Stimulated activated CD4-positive, alpha-beta T cell treated with anti-CD3 and anti-CD28 coated beads, TNF-alpha, amount 100 ng/mL, for 1 hour (primary cell): ENCODE measurements around the gene PRDM16.

ENCODE experiments used
- DNase-seq, 3 donors: peaks; one replicate each; pipeline ENCODE4 v3.0.0-alpha.2; 2020; ENCODE audit warnings: low read depth in 3 of 3, low spot score in 1 of 3

The PRDM16 gene

DNA sequence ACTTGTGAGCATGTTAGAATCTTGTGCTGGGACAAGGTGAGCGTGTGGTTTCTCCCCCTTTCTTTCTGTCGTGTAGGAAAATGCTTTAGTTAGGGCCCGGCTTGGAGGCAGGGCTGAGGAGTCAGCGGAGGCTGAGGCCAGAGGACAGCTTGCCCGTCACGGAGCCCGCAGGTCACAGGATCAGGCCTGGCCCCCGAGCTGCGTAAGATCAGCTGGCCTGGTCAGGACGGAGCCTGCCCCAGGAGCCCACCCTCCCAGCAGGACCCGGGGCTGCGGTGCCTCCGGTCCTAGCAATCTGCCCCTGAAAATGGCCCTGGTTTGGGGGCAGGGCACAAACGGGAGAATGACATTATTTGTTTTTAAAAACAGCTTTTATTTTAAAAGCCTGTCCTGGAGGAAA is 52.0 kb downstream of the PRDM16 start:
- DNase-seq = no peak

- no peak for DNase-seq
These were observed 52.6 kb downstream of the PRDM16 start for GRCh38 chr1:3121401-3122210.

DNA sequence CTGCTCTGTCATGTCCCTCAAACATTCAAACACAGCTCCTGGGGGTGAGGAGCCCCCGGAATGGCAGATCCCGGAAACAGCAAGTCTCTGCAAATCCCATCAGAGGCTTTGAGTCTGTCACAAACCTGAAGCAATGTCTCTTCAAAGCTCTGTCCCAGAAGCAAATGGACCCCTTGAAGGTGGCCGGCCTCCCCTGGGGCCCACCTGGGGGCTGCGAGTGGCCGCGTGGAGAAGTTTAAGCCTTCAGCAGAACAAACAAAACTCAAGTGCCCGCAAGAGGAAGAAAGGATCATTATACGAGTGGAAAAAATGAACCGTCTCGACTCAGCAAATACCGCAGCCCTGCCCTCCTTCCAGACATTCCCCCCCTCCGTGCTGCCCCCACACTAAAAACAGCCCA is 53.3 kb downstream of the PRDM16 start:
- no peak for DNase-seq

- DNase-seq = no peak
These were observed 55.2 kb downstream of the PRDM16 start for GRCh38 chr1:3124246-3124645.

DNA sequence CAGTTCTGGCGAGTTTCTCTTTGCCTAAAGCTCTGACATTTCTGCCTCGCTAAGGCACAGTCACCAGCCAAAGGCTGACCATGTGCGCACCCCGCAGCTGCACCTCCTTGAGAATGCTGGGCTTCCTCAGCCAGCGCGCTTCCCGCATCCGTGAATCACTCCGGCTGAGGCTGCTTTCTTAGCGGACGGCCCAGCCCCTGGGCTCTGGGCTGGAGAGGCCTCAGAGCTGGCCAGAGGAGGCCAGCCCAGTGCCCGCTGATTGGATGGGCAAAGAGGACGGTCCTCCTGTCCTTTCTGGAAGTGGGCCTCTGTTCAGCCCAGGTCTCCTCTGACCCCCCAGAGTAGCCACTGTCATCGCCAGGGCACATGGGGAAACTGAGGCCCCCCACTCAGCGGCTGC is 56.1 kb downstream of the PRDM16 start:
- DNase-seq = no peak

DNA sequence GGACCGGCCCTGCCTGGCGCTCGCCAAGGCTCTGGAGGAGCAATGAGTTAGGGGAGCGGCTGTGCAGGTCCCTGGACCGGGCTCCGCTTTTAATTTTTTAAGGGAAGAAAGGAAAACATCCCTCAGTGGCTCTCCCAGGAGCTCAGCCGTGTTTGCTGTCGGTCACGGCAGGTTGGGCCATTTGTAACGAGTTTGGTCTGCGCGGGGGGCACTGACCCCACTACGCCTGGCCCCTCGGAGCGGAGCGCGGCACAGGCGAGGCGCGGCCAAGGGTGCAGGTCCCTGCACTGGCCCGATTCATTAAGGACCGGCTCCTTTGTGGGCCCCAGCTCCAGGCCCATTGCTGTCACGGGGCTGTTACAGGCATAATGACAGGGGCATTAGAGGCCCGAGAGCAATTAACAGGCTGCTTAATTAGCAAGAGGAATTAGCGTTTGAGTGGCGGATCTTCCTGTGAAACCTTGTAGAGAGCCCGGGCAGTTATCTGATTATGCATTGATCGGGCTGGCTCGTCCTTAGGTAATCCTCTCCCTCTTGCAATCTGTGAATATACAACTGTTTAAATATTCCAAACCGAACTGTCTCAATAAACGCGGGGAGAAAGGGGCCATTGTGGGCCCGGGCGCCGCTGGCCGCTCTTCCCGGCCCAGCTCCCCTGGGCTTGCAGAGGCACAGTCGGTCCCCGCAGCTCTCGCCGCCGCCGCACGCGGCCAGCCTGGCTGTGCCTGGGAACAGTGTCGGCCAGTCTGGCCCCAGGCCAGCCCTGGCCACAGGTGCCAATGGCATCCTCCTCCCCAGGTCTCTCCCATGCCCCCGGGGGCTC is 56.8 kb downstream of the PRDM16 start:
- DNase-seq = no peak

DNA sequence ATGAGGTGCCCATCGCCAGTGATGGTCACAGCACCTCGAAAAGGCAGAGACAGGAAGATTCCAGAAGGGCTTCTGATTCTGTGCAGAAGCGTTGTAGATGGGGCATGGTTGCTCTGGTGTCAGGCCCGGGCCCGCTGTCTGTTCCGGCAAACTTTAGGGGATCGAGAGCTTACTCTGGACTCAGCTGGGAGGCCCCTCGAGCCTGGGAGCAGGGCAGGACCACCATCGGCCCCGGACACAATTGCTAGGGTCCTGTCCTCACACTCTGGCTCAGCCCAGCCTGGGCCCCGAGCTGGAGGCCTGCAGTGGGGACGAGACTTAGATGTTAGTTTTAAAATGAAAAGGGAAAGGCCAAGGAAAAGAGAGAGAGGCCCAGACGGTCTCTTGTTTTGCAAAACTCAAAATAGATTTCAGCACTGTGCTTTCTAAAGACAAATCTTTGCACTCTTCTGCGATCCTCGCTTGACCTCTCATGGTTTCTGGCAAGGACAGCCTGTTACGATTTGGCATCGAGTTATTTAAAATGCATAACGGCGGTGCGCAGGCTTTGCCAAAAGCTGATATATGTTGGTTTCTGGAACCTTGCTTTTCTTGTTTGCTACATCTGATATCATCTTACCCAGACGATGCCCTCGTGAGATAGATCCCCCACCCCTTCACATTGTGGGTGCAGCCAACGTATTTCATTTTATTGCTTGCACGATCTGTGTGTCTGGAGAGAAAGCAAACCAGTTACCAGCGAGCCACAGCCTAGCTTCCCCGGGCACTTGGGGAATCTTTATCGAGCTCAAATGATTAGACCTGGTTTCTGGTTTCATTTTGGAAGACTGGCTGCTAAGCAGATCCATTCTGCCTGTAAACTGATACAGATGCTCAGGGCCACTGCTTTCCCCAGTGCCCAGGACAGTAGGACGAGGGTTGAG is 58.0 kb downstream of the PRDM16 start:
- DNase-seq = no peak

DNA sequence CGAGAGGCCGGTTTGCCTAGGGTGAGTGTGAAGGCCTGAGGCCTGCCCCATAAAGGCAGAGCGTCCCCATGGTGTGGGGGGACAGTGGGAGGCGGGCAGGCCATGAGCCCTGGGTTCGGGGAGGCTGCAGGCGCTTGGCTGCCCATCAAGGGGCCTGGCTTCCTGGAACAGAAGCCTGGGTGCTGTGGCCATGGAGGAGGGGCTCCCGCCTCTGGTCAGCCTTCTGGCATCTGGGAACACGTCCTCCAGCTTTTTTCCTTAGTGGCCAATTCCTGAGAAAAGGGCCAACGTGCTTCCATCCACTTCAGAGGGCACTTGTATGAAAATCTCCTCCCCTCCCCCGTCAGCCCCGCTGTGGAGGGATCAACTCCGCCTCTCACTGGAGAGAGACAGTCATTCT is 58.7 kb downstream of the PRDM16 start:
- DNase-seq = no peak

DNA sequence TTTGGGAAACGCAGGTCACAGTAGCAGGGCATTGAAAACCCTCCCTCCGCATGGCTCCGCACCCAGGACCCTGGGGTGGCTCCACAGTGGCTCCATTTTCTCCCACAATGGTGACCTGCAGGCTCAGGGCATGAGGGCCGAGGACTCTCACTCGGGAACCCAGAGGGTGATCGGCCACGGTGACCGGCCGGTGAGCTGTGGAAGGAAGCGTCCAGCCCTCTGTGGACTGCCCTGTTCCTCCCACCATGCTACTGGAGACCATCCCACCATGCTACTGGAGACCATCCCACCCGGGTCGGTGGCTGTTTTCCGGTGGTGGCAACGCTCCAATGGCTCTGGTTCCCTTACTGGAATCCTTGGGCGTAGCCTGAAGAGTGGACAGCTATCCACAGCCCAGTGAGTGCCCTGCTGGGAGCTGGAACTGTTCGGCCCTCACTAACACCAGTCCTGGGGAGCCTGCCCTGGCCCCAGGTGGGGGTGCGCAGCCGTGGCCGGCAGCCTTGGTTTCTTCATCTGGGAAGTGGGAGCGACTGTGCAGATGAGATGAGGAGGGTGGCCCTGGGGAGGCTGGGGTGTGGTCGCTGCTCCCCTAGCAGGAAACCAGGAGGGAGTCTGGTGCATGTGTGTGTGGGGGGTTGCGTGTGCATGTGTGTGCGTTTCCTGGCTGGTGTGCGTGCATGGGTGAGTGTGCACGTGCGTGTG is 59.6 kb downstream of the PRDM16 start:
- no peak for DNase-seq

DNA sequence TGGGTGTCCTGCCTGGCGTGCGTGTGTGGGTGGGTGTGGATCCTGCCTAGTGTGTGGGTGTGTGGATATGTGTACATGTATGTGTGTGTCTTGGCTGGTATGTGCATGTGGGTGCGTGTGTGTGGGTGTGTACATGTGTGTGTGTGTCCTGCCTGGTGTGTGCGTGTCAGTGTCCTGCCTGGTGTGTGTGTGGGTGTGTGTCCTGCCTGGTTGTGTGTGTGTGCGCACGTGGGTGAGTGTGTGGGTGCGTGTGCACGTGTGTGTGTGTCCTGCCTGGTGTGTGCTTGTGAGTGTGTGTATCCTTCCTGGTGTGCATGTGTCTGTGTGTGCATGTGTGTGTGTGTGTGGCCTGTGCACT is 60.1 kb downstream of the PRDM16 start:
- DNase-seq = no peak

DNA sequence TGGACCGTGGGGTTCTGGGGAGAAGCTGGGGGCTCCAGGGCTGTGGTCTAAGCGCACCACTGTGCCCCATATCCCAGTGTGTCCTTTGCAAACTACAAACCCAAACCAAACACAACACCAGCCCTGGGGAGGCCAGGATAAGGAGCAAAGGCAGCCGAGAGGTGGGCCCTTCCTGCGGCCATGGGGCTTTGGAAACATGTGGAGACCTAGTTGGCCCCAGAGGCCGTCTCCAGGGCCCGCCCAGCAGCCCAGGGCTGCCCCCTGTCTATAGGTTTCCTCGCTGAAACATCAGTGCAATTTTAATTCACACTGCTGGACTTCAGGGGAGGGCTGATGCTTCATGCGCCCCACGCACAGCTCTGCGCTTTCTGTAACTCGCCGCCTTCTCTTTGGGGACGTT is 61.3 kb downstream of the PRDM16 start:
- no peak for DNase-seq

- no peak for DNase-seq
These were observed 63.7 kb downstream of the PRDM16 start for GRCh38 chr1:3132660-3133059.

DNA sequence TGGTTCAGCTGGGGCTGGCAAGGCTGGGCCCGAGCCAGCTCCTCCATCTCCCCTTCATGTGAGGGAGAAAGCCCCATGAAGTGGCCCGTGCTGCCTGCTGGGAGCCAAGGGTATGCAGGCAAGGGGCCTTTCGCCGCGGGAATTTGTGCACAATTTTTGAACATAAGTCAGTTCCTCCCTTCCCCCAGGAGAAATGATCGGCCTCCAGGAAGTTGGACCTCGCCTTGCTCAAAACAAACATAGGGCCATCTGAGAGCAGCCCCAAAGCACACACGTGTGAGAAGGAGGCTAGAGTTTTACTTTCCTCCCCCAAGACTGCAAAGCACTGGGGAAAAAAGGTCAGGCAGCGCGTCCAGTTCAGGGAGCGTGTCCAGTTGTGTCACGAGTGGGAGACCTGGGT is 64.7 kb downstream of the PRDM16 start:
- DNase-seq = no peak

GRCh38 chr1:3134381-3135072 is 65.5 kb downstream of the PRDM16 start:
- no peak for DNase-seq

DNA sequence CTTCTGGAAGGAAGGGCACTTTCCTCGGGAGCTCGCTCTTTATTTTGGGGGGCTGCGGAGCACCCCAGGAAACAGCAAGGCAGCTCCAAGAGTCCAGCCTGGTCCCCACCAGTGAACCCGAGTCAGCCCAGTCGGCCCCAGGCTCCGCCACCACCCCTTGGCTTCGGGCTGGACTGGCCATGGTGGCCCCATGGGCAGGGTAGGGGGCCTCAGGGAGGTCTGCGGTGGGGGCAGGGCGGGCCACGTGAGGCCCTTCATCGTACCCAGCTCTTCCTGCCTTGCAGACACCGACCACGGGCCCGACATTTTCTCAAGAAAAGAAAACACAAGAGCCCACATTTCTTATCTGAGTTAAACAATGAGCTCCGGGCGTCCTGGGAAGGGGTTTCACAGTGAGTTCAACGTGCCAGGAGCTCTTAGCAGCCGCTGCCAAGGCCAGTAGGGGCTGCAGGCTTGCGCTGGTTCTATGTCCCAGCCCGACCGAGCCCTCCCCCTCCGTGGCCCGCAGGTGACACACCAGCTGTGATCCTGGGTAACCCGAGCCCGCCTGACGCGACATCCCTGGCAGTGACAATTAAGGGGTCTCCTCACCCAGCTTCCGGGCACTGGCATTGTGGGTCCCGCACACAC is 66.2 kb downstream of the PRDM16 start:
- no peak for DNase-seq

DNA sequence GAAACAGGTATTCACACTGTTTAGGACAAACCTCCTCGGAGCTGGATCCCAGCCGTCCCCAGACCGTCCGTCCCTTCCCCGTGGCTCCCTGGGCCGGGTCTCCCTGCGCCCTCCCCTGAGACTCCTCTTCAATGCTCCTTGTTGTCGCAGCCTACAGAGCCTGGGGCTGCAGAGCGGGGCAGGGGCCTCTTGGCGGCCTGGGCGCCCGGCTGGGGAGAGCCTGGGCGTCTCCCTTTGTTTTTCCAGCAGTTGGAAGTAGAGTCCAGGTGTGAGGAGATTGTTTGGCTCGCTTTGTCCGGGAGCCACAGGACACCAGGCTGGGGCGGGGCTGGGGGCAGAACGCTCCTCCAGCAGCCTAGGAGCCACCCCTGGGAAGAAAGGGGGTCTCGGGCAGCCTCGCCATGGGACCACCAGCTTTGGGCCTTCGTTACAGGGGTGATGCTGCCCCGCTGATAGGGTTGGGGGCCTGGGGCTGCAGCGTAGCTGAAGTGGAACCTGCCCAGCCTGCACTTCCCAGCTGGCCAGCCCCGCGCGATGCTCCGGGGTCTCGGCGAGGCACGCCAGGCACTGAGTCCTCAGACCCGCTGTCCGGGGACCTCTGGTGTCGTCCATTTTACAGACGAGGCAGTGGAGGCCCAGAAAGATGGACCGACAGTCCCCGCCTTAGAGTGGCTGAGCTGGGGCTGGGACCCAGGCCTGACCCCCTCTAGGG is 66.9 kb downstream of the PRDM16 start:
- no peak for DNase-seq

GRCh38 chr1:3136532-3136931 is 67.5 kb downstream of the PRDM16 start:
- DNase-seq = no peak

- no peak for DNase-seq
These were observed 68.4 kb downstream of the PRDM16 start for GRCh38 chr1:3137111-3138100.
